Lung (tissue), 13 donors: Measurements from ENCODE around the gene ANKRD37. TPM values are rescaled to one million over a fixed set of nuclear protein-coding genes. Genes with fewer than 3 reads are reported as not detected.

Experiments
- ATAC-seq: fragments of 200-7000 bp; cut with Tn5 transposase; one replicate; pipeline ENCODE4 v1.9.1; 2020; ENCODE audit warnings: moderate number of reproducible peaks; ENCODE audit not compliant: insufficient read depth, low FRiP score
- DNase-seq, 3 donors: peaks; one replicate each; pipeline ENCODE4 v3.0.0-alpha.2; 2013 to 2017
- H3K27ac ChIP-seq, 2 donors: one replicate each; pipeline ENCODE4 v1.5.1; 2013; ENCODE audit warnings: mild to moderate bottlenecking in 2 of 2, moderate library complexity in 2 of 2, control low read depth in 1 of 2, inconsistent platforms in 1 of 2, low read depth in 1 of 2, low read length in 1 of 2
- H3K27me3 ChIP-seq, 3 donors: one replicate each; pipeline ENCODE4 v1.5.1; 2013; ENCODE audit warnings: low read length in 2 of 3; ENCODE audit not compliant: control insufficient read depth in 3 of 3, insufficient read depth in 3 of 3
- H3K36me3 ChIP-seq, 4 donors: one replicate each; pipeline ENCODE4 v1.5.1; 2013; ENCODE audit warnings: low read length in 4 of 4, mild to moderate bottlenecking in 1 of 4, moderate library complexity in 1 of 4; ENCODE audit not compliant: control insufficient read depth in 4 of 4, insufficient read depth in 4 of 4
- H3K4me1 ChIP-seq, 5 donors: one replicate each; pipeline ENCODE4 v1.5.1; 2013; ENCODE audit warnings: low read length in 5 of 5, mild to moderate bottlenecking in 2 of 5, moderate library complexity in 1 of 5; ENCODE audit not compliant: control insufficient read depth in 5 of 5, insufficient read depth in 5 of 5
- H3K4me3 ChIP-seq: one replicate; pipeline ENCODE4 v1.5.1; 2013; ENCODE audit warnings: mild to moderate bottlenecking, control low read depth, moderate library complexity
- H3K9ac ChIP-seq, 2 donors: one replicate each; pipeline ENCODE4 v1.5.1; 2013; ENCODE audit warnings: low read length in 2 of 2, control low read depth in 1 of 2; ENCODE audit not compliant: insufficient read depth in 1 of 2
- H3K9me3 ChIP-seq, 4 donors: one replicate each; pipeline ENCODE4 v1.5.1; 2013; ENCODE audit warnings: low read length in 3 of 4, mild to moderate bottlenecking in 1 of 4, moderate library complexity in 1 of 4; ENCODE audit not compliant: control insufficient read depth in 4 of 4, insufficient read depth in 3 of 4
- CTCF ChIP-seq: IDR thresholded peaks from 2 replicates; pipeline ENCODE4 v1.5.1; 2012; ENCODE audit warnings: mild to moderate bottlenecking; ENCODE audit errors: control extremely low read depth, extremely low read depth
- WGBS, 2 donors: extraction: QIAGEN DNeasy Blood & Tissue Kit; methylation state at CpG; one replicate each; pipeline ENCODE4 v1.1.7; 2013; 5-methylcytosine and 5-hydroxymethylcytosine counted together
- polyA plus RNA-seq, 2 donors: library from polyadenylated mRNA; stranded (reverse); fragments of 200-250 nt; gene quantifications; one replicate each; pipeline ENCODE4 v1.2.1, GENCODE V29; 2013
- small RNA-seq: library from RNA; depleted of rRNA; stranded (forward); fragments of <200 nt; gene quantifications from one replicate; pipeline ENCODE3, GENCODE V24; 2014; ENCODE audit warnings: low replicate concordance
- total RNA-seq, 2 donors: library from RNA; depleted of rRNA in 1 of 2; stranded (reverse); fragments of >200 nt in 1 of 2; gene quantifications; one replicate each; pipeline ENCODE4 v1.2.1, GENCODE V29; 2014 to 2021
- donor health status: control.
- donor health status: control.
- donor health status: Bipolar disorder and iron deficiency.
- donor health status: healthy.
- donor health status: DM: yes; HTN: yes; CAD: no.

ANKRD37 gene
- total and polyA plus RNA-seq, 4 donors = 9.7 to 48.0 (median 14.4) TPM

GRCh38 chr4:185441479-185441878 lies 44.8 kb downstream of the ANKRD37 start:
- ATAC-seq = no peak
- Histone ChIP-seq H3K27ac (no peak overlapping the region), H3K27me3 (no peaks in the 10 kb centered on the region), H3K9me3 (no peaks in the 10 kb centered on the region), H3K4me1 (no peaks in the 10 kb centered on the region), H3K4me3 (no peak overlapping the region), H3K36me3 (no peaks in the 10 kb centered on the region), H3K9ac (no peak overlapping the region)
- DNase-seq = no peak
- WGBS, 2 donors = 94 to 100% methylated on average over 2 of the region's 2 CpGs
- no peak for TF ChIP-seq CTCF

- WGBS, 2 donors = 92% methylated on average over 2 of the region's 2 CpGs
- ATAC-seq = no peak
- Histone ChIP-seq H3K9ac (no peak overlapping the region), H3K27me3 (no peaks in the 10 kb centered on the region), H3K27ac (no peak overlapping the region), H3K4me1 (no peaks in the 10 kb centered on the region), H3K4me3 (no peak overlapping the region), H3K36me3 (no peaks in the 10 kb centered on the region), H3K9me3 (no peaks in the 10 kb centered on the region)
- no peak for DNase-seq
- no peak for TF ChIP-seq CTCF
Measured at GRCh38 chr4:185445209-185445608, 48.6 kb downstream of the ANKRD37 start.

Small RNA genes within 50 kb of the gene (small RNA-seq; reads per million reads assigned to genes)
- not detected for gene RF00019

Other genes starting within 250 kb of the ANKRD37 start
- 10 to 100 TPM; 32.5 to 39.2 TPM for gene CFAP97, start 192.8 kb upstream of the ANKRD37 start, total RNA-seq
- 10 to 100 TPM in 1 of 2 donors, 1 to 10 TPM in 1; 5.4 to 11.4 TPM for gene CFAP97, start 192.8 kb upstream of the ANKRD37 start, polyA plus RNA-seq
- gene SNX25, start 187.2 kb upstream of the ANKRD37 start, total RNA-seq = 10 to 100 TPM; 56.0 to 95.4 TPM
- gene SNX25, start 187.2 kb upstream of the ANKRD37 start, polyA plus RNA-seq = 10 to 100 TPM; 16.8 to 42.7 TPM
- 1 to 10 TPM; 2.9 to 4.6 TPM for gene LRP2BP, start 917 bp upstream of the ANKRD37 start, total RNA-seq
- gene LRP2BP, start 917 bp upstream of the ANKRD37 start, polyA plus RNA-seq = under 1 TPM; 0.48 to 0.71 TPM
- gene UFSP2, start 29.1 kb downstream of the ANKRD37 start, total RNA-seq = 10 to 100 TPM; 26.2 to 48.8 TPM
- 10 to 100 TPM; 13.6 to 17.7 TPM for gene UFSP2, start 29.1 kb downstream of the ANKRD37 start, polyA plus RNA-seq
- gene CCDC110, start 74.9 kb downstream of the ANKRD37 start, total RNA-seq = 1 to 10 TPM; 1.2 to 1.8 TPM
- under 1 TPM; 0.31 to 0.61 TPM for gene CCDC110, start 74.9 kb downstream of the ANKRD37 start, polyA plus RNA-seq
- gene PDLIM3, start 138.7 kb downstream of the ANKRD37 start, total RNA-seq = 10 to 100 TPM; 42.0 to 58.1 TPM
- gene PDLIM3, start 138.7 kb downstream of the ANKRD37 start, polyA plus RNA-seq = 10 to 100 TPM; 21.5 to 25.8 TPM